ENCODE data around the gene DDX41.

GRCh38 chr5:177467436-177467835, 49.3 kb downstream of the DDX41 start:
- TF ChIP-seq CTCF (IDR thresholded peaks at IDR 0.05; ENCODE audit: low read length) (no peak), EZH2phosphoT487 (IDR thresholded peaks at IDR 0.05; ENCODE audit: low read length) (no peak)

Measured in MM.1S (cell line).